Measurements from ENCODE around the gene PTH2.

DNA sequence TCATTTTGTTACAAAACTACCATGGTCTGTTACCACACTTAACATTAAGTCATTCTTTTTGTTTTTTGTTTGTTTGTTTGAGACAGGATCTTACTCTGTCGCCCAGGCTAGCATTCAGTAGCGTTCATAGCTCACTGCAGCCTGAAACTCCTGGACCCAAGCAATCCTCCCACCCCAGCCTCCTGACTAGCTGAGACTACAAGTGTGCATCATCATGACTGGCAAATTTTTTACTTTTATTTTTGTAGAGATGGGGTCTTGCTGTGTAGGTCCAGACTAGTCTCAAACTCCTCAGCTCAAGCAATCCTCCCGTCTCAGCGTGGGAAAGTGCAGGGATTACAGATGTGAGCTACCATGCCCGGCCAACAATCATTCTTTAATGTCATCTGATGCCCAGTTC, 33.1 kb upstream of the PTH2 start:
- TF ChIP-seq, protein P1, sequence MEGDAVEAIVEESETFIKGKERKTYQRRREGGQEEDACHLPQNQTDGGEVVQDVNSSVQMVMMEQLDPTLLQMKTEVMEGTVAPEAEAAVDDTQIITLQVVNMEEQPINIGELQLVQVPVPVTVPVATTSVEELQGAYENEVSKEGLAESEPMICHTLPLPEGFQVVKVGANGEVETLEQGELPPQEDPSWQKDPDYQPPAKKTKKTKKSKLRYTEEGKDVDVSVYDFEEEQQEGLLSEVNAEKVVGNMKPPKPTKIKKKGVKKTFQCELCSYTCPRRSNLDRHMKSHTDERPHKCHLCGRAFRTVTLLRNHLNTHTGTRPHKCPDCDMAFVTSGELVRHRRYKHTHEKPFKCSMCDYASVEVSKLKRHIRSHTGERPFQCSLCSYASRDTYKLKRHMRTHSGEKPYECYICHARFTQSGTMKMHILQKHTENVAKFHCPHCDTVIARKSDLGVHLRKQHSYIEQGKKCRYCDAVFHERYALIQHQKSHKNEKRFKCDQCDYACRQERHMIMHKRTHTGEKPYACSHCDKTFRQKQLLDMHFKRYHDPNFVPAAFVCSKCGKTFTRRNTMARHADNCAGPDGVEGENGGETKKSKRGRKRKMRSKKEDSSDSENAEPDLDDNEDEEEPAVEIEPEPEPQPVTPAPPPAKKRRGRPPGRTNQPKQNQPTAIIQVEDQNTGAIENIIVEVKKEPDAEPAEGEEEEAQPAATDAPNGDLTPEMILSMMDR (IDR thresholded peaks at IDR 0.05; ENCODE audit: insufficient read depth, low read depth, low read length): no peak
- no peak for TF ChIP-seq EZH2 (IDR thresholded peaks at IDR 0.05; ENCODE audit: insufficient read depth, low read length)
